Epithelial cell of esophagus (primary cell): ENCODE results near the gene TTC16.

Source experiments
- DNase-seq: peaks from one replicate; pipeline ENCODE4 v3.0.0; 2010; ENCODE audit warnings: low read depth
- H3K4me3 ChIP-seq: 2 replicates; pipeline ENCODE4 v1.5.1; 2011; ENCODE audit warnings: mild to moderate bottlenecking, low read length, control low read depth
- TF ChIP-seq, protein P1 (sequence below): IDR thresholded peaks from 2 replicates; pipeline ENCODE4 v1.5.1; 2011; ENCODE audit warnings: low read depth, mild to moderate bottlenecking, low read length, control low read depth, inconsistent platforms; ENCODE audit not compliant: insufficient read depth; ENCODE audit errors: missing control alignments

Gene TTC16

GRCh38 chr9:127733614-127734013 lies 17.7 kb downstream of the TTC16 start:
- H3K4me3 ChIP-seq: no peak overlapping the region
- TF ChIP-seq, protein P1, sequence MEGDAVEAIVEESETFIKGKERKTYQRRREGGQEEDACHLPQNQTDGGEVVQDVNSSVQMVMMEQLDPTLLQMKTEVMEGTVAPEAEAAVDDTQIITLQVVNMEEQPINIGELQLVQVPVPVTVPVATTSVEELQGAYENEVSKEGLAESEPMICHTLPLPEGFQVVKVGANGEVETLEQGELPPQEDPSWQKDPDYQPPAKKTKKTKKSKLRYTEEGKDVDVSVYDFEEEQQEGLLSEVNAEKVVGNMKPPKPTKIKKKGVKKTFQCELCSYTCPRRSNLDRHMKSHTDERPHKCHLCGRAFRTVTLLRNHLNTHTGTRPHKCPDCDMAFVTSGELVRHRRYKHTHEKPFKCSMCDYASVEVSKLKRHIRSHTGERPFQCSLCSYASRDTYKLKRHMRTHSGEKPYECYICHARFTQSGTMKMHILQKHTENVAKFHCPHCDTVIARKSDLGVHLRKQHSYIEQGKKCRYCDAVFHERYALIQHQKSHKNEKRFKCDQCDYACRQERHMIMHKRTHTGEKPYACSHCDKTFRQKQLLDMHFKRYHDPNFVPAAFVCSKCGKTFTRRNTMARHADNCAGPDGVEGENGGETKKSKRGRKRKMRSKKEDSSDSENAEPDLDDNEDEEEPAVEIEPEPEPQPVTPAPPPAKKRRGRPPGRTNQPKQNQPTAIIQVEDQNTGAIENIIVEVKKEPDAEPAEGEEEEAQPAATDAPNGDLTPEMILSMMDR: no peak
- DNase-seq: no peak

GRCh38 chr9:127734247-127734746 lies 18.4 kb downstream of the TTC16 start:
- H3K4me3 ChIP-seq: peak overlapping the region; percentile 78
- no peak for DNase-seq
- TF ChIP-seq, protein P1: no peak

DNA sequence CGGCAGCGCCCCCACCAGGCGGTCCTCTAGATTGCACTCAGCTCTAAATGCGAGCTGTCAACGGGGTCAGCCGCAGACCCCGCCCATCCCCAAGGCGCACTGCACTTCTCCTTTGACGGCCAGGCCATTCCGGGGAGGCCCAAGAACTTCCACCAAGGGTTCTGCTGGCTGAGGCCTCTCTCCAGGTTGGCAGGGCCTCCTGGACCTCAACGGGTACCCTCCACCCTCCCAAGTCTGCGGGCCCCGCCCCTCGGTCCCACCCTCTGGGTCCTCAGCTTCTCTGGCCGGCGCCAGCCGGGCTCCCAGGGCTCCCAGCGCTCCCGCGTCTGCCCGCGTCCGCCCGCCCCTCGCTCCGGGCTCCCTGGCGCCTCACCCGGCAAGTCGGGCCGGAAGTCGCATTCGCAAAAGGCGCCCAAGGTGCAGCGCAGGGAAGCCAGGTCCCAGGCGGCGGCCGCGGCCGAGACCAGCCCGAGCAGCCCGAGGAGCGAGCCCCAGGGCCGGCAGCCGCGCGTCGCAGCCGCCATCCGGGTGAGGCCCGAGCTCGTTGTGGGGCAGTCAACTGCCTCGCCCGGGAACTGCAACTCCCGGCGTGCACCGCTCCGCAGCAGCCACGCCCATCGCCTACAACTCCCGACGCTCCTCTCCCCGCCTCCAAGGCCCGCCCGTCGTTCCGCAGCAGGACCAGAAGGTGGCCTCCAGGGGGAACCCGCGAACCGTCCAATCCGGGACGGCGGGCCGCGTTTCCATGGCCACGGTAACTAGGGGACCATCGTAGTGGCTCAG lies 19.1 kb downstream of the TTC16 start, which contains the start of gene TOR2A:
TSS of gene TOR2A (minus strand) at position 548 of the 783 bp plus-strand sequence. CDS start at position 524, 24 bp downstream.
- peak within 1 kb of the TSS; percentile 78 for H3K4me3 ChIP-seq
- DNase-seq: peak; percentile 98
- TF ChIP-seq, protein P1: peak; percentile 92

- no peak for DNase-seq
- H3K4me3 ChIP-seq: no peak overlapping the region
- TF ChIP-seq, protein P1: no peak
Observed at GRCh38 chr9:127735530-127736185, 19.8 kb downstream of the TTC16 start.

DNA sequence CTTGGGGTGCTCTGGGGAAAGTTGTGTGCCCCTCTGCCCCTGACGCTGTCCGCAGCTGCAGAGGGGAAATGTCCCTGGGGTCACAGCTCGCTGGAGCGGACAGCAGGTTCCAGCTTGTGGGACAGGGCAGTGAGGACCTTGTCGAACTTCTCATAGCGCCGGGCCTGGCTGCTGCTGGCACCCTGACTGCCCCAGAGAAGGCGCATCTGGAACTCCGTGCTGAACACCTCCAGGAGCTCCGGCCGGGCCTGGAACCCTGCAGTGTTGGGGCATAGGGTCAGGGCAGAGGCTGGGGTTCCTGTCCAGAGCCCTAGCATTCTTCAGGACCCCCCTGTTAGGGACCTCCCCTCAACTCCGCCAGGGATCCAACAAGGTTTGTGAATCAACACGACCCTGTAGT lies 22.8 kb downstream of the TTC16 start:
- DNase-seq: no peak
- TF ChIP-seq, protein P1: no peak
- no peak overlapping the region for H3K4me3 ChIP-seq

GRCh38 chr9:127739614-127740330 lies 23.9 kb downstream of the TTC16 start:
- H3K4me3 ChIP-seq: no peak overlapping the region
- peak; percentile 69 for DNase-seq
- TF ChIP-seq, protein P1: no peak
